ENCODE data around the gene CHI3L1. TPM values are rescaled to one million over a fixed set of nuclear protein-coding genes. Genes with fewer than 3 reads are reported as not detected.

Gene CHI3L1
- total RNA-seq, 1 donor = 273 TPM

DNA sequence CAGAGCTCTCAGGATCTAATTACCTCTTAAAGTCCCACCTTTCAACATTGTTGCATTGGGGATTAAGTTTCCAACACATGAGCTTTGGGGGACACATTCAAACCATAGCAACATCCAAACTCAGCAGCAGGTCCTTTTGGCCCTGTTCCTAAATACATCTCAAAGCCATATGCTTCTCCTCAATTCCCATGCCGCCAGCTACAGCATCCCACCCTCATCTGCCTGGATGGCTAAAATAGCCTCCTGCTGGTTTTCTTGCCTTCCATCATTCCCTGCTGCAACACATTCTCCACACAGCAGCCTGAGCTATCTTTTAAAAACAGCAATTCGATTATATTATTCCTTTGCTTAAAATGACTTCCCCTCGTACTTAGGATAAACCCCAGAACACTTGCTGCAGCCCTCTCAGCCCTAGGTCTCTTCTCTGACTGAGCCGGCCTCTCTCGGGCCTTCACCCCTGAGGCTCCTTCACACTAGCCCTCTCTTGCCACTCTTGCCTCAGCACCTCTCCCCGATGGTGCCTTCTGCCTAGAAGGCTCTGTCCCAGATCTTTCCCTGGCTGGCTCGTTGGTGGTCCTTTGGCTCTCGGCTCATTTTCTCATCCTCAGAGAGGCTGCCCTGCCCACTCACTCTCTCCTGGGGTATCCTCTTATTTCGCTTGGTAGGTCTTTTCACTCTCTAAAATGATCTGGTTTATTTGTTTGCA is 27.4 kb downstream of the CHI3L1 start:
- H3K4me3 ChIP-seq (ENCODE audit: insufficient read depth, low read length) = no peak overlapping the region
- peaks cover 23% of the 10 kb centered on the region for H3K27me3 ChIP-seq (ENCODE audit: insufficient read depth, low read length)
- no peaks in the 10 kb centered on the region for H3K9me3 ChIP-seq (ENCODE audit: low read depth, low read length)
- no peak overlapping the region for H2AFZ ChIP-seq (ENCODE audit: low read length)
- H4K20me1 ChIP-seq (ENCODE audit: insufficient read depth, low read length) = no peaks in the 10 kb centered on the region
- no peaks in the 10 kb centered on the region for H3K79me2 ChIP-seq (ENCODE audit: insufficient read depth, low read length)
- peaks cover 7% of the 10 kb centered on the region for H3K4me1 ChIP-seq (ENCODE audit: insufficient read depth, low read length)
- H3K27ac ChIP-seq (ENCODE audit: low read depth, low read length) = no peak overlapping the region
- TF ChIP-seq, protein P1, sequence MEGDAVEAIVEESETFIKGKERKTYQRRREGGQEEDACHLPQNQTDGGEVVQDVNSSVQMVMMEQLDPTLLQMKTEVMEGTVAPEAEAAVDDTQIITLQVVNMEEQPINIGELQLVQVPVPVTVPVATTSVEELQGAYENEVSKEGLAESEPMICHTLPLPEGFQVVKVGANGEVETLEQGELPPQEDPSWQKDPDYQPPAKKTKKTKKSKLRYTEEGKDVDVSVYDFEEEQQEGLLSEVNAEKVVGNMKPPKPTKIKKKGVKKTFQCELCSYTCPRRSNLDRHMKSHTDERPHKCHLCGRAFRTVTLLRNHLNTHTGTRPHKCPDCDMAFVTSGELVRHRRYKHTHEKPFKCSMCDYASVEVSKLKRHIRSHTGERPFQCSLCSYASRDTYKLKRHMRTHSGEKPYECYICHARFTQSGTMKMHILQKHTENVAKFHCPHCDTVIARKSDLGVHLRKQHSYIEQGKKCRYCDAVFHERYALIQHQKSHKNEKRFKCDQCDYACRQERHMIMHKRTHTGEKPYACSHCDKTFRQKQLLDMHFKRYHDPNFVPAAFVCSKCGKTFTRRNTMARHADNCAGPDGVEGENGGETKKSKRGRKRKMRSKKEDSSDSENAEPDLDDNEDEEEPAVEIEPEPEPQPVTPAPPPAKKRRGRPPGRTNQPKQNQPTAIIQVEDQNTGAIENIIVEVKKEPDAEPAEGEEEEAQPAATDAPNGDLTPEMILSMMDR (IDR thresholded peaks at IDR 0.05; ENCODE audit: extremely low read depth, low read depth, low read length) = no peak
- no peaks in the 10 kb centered on the region for H3K36me3 ChIP-seq (ENCODE audit: insufficient read depth, low read length)
- peak; percentile 17 for DNase-seq (ENCODE audit: insufficient read length, low spot score, missing footprints)
- no peak overlapping the region for H3K4me2 ChIP-seq (ENCODE audit: insufficient read depth, low read length)

DNA sequence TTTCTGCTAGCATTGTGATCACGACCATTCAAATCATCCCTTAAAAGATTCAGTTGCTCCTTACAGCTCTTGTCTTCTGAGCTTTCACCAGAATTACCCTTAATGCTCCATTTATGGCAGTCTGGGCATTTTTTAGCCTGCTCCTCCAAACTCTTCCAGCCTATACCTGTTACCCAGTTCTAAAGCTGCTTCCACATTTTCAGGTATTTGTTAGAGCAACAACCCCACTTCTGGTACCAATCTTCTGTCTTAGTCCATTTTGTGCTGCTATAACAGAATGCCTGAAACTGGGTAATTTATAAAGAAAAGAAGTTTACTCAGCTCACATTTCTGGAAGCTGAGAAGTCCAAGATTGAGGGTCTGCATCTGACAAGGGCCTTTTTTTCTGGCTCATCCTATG is 28.1 kb downstream of the CHI3L1 start:
- Histone ChIP-seq H2AFZ (ENCODE audit: low read length) (no peak overlapping the region), H3K79me2 (ENCODE audit: insufficient read depth, low read length) (no peaks in the 10 kb centered on the region), H3K27me3 (ENCODE audit: insufficient read depth, low read length) (peaks cover 17% of the 10 kb centered on the region), H3K4me1 (ENCODE audit: insufficient read depth, low read length) (peaks cover 14% of the 10 kb centered on the region), H3K27ac (ENCODE audit: low read depth, low read length) (no peak overlapping the region), H3K4me2 (ENCODE audit: insufficient read depth, low read length) (no peak overlapping the region), H3K4me3 (ENCODE audit: insufficient read depth, low read length) (no peak overlapping the region), H4K20me1 (ENCODE audit: insufficient read depth, low read length) (no peaks in the 10 kb centered on the region), H3K36me3 (ENCODE audit: insufficient read depth, low read length) (no peaks in the 10 kb centered on the region), H3K9me3 (ENCODE audit: low read depth, low read length) (no peaks in the 10 kb centered on the region)
- DNase-seq (ENCODE audit: insufficient read length, low spot score, missing footprints) = no peak
- TF ChIP-seq, protein P1 (IDR thresholded peaks at IDR 0.05; ENCODE audit: extremely low read depth, low read depth, low read length) = no peak

DNA sequence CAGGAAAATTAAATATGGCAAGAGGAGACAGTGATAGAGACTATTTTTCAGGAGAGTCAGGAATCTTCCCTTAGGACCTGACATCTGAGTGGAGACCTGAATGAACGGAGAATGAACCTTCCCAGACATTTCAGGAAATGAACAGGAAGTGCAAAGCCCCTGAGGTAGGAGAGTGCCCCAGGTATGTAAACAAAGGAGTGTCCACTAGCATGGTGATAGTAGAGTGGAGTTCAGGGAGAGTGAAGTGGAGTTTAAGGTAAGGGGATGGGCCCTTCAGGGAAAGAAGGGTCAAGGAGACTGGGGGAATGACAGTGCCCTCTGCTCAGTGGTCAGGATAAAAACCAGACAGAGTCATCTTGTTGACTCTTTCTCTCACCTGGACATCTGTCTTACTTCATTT is 30.2 kb downstream of the CHI3L1 start:
- Histone ChIP-seq H3K27ac (ENCODE audit: low read depth, low read length) (no peak overlapping the region), H2AFZ (ENCODE audit: low read length) (no peak overlapping the region), H3K27me3 (ENCODE audit: insufficient read depth, low read length) (peaks cover 5% of the 10 kb centered on the region), H3K4me1 (ENCODE audit: insufficient read depth, low read length) (peaks cover 27% of the 10 kb centered on the region), H3K4me3 (ENCODE audit: insufficient read depth, low read length) (no peak overlapping the region), H3K9me3 (ENCODE audit: low read depth, low read length) (no peaks in the 10 kb centered on the region), H3K79me2 (ENCODE audit: insufficient read depth, low read length) (no peaks in the 10 kb centered on the region), H3K36me3 (ENCODE audit: insufficient read depth, low read length) (no peaks in the 10 kb centered on the region), H3K4me2 (ENCODE audit: insufficient read depth, low read length) (no peak overlapping the region), H4K20me1 (ENCODE audit: insufficient read depth, low read length) (no peaks in the 10 kb centered on the region)
- TF ChIP-seq, protein P1 (IDR thresholded peaks at IDR 0.05; ENCODE audit: extremely low read depth, low read depth, low read length) = no peak
- DNase-seq (ENCODE audit: insufficient read length, low spot score, missing footprints) = peak; percentile 9

DNA sequence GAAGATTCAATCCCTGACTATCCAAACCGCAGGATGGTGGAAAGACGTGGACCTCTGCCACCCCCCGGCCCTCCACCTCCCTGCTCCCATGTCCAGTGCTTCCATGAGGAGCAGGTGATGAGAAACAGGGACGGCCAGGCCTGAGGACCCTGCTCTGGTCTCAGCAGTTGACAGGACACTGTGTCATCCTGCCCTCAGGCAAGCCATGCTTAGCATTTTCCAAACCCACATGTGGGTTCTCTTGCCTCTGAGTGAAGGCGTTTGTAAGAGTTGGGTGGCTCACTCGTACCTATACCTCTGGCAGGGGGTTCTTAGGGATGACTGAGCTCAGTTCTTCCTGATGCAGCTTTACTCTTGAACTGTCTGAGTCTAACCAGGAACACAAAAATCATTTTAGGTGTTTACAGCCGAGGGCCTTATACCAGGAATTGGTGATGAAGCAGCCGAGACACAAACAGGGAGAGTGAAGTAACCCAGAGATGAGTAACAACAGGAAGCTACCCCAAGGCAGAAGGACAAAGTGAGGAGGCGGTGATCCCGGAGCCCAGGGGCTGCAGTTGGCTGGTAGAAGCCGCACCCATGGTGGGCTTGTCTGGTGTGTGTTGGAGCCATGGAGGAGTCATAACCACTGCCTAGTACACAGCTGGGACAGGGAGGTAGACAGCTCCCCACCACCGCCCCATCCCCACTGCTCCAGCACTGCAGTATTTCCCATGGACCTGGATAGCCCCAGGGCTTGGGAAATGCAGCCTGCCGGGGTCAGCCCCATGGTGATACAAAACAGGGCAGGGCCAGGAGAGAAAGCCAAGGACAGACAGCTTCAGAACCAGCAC is 32.3 kb downstream of the CHI3L1 start:
- peaks cover 27% of the 10 kb centered on the region for H3K4me1 ChIP-seq (ENCODE audit: insufficient read depth, low read length)
- H3K4me3 ChIP-seq (ENCODE audit: insufficient read depth, low read length) = no peak overlapping the region
- H3K4me2 ChIP-seq (ENCODE audit: insufficient read depth, low read length) = peak overlapping the region; percentile 22
- peak overlapping the region; percentile 10 for H3K27ac ChIP-seq (ENCODE audit: low read depth, low read length)
- H4K20me1 ChIP-seq (ENCODE audit: insufficient read depth, low read length) = no peaks in the 10 kb centered on the region
- no peaks in the 10 kb centered on the region for H3K79me2 ChIP-seq (ENCODE audit: insufficient read depth, low read length)
- no peaks in the 10 kb centered on the region for H3K27me3 ChIP-seq (ENCODE audit: insufficient read depth, low read length)
- H3K9me3 ChIP-seq (ENCODE audit: low read depth, low read length) = no peaks in the 10 kb centered on the region
- peak overlapping the region; percentile 72 for H2AFZ ChIP-seq (ENCODE audit: low read length)
- DNase-seq (ENCODE audit: insufficient read length, low spot score, missing footprints) = peak; percentile 94
- TF ChIP-seq, protein P1 (IDR thresholded peaks at IDR 0.05; ENCODE audit: extremely low read depth, low read depth, low read length) = no peak
- H3K36me3 ChIP-seq (ENCODE audit: insufficient read depth, low read length) = no peaks in the 10 kb centered on the region
